Forelimb muscle (tissue), 1 donor: Measurements from ENCODE around the gene UBE4B. TPM values are rescaled to one million over a fixed set of nuclear protein-coding genes. Genes with fewer than 3 reads are reported as not detected.
"Not testable (repeated sequence)": the region's sequence is repeated elsewhere in the genome, so short reads cannot be mapped to it uniquely, and the experiment has no call there.

Experiments used
- DNase-seq: peaks from one replicate; pipeline ENCODE4 v3.0.0-alpha.2; 2013; ENCODE audit warnings: low read depth
- polyA plus RNA-seq: library from polyadenylated mRNA; unstranded; fragments of 120-200 nt; gene quantifications from one replicate; pipeline ENCODE4 v1.2.1, GENCODE V29; 2013; ENCODE audit not compliant: insufficient read length

UBE4B gene
- polyA plus RNA-seq, 1 donor: 40.3 TPM

- DNase-seq: peak; percentile 84
Observed at GRCh38 chr1:10210841-10211804, 178.4 kb downstream of the UBE4B start.

GRCh38 chr1:10211805-10212410 is 179.2 kb downstream of the UBE4B start:
- no peak for DNase-seq

- no peak for DNase-seq
Observed at GRCh38 chr1:10212476-10212875, 179.7 kb downstream of the UBE4B start.

- DNase-seq: no peak
Observed at GRCh38 chr1:10213186-10213705, 180.5 kb downstream of the UBE4B start.

GRCh38 chr1:10216090-10216749 is 183.5 kb downstream of the UBE4B start:
- no peak for DNase-seq

GRCh38 chr1:10217748-10218441 is 185.1 kb downstream of the UBE4B start:
- DNase-seq: no peak

GRCh38 chr1:10220200-10220599 is 187.4 kb downstream of the UBE4B start:
- no peak for DNase-seq

GRCh38 chr1:10220657-10221056 is 187.9 kb downstream of the UBE4B start:
- DNase-seq: not testable (repeated sequence)

- no peak for DNase-seq
Observed at GRCh38 chr1:10225573-10225972, 192.8 kb downstream of the UBE4B start.

- no peak for DNase-seq
Observed at GRCh38 chr1:10228528-10228927, 195.8 kb downstream of the UBE4B start.

GRCh38 chr1:10229903-10230302 is 197.1 kb downstream of the UBE4B start:
- no peak for DNase-seq

Other genes with a start within 250 kb of the UBE4B start
- gene CLSTN1, start 209.0 kb upstream of the UBE4B start, polyA plus RNA-seq: 62.4 TPM
- gene CTNNBIP1, start 122.7 kb upstream of the UBE4B start, polyA plus RNA-seq: 63.1 TPM
- gene LZIC, start 89.6 kb upstream of the UBE4B start, polyA plus RNA-seq: 51.5 TPM
- gene NMNAT1, start 89.5 kb upstream of the UBE4B start, polyA plus RNA-seq: 10.9 TPM
- gene RBP7, start 35.7 kb upstream of the UBE4B start, polyA plus RNA-seq: 3.2 TPM
- 188 TPM for gene KIF1B, start 177.6 kb downstream of the UBE4B start, polyA plus RNA-seq